HG02973 (cell line): ENCODE measurements around the gene PDE3B.
"Not testable (repeated sequence)": the region's sequence is repeated elsewhere in the genome, so short reads cannot be mapped to it uniquely, and the experiment has no call there.

Experiments
- ATAC-seq: cut with Tn5 transposase; IDR thresholded peaks from one replicate; pipeline ENCODE4 v1.9.1; 2021; ENCODE audit warnings: moderate library complexity; ENCODE audit not compliant: unreplicated experiment

The PDE3B gene

DNA sequence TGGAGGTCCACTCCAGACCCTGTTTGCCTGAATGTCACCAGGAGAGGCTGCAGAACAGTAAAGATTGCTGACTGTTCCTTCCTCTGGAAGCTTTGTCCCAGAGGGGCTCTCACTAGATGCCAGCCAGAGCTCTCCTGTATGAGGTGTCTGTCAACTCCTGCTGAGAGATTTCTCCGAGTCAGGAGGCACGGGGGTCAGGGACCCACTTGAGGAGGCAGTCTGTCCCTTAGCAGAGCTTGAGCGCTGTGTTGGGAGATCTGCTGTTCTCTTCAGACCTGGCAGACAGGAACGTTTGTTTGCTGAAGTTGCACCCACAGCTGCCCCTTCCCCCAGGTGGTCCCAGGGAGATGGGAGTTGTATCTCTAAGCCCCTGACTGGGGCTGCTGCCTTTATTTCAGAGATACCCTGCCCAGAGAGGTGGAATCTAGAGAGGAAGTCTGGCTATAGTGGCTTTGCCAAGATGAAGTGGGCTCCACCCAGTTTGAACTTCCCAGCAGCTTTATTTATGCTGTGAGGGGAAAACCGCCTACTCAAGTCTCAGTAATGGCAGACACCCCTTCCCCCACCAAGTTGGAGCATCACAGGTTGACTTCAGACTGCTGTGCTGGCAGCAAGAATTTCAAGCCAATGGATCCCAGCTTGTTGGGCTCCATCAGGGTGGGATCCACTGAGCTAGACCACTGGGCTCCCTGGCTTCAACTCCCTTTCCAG is 99.4 kb downstream of the PDE3B start:
- no peak for ATAC-seq

DNA sequence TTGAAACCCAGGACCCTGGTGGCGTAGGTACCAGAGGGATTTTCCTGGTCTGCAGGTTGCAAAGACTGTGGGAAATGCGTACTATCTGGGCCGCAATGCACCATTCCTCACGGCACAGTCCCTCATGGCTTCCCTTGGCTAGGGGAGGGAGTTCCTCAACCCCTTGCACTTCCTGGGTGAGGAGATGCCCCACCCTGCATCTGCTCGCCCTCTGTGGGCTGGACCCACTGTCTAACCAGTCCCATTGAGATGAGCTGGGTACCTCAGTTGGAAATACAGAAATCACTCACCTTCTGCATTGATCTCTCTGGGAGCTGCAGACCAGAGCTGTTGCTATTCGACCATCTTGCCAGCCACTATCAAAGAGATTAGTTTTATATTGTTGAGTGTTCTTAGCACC is 100.1 kb downstream of the PDE3B start:
- ATAC-seq, result not testable (repeated sequence)

DNA sequence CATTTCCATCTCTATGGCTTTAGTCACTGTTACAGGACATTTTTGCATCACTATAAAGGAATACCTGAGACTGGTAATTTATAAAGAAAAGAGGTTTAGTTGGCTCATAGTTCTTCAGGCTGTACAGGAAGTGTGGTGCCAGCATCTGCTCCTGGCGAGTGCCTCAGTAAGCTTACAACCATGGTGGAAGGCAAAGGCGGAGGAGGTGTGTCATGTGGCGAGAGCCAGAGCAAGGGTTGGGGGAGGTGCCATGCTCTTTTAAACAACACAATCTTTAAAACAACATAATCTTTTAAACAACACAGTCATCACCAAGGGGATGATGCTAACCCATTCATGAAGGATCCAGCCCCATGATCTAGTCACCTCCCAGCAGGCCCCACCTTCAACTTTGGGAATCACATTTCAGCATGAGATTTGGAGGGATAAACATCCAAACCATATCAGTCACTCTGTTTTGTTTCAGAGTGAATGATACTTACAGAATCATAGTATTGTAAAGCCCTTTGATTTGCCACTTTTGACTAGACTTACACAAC is 103.3 kb downstream of the PDE3B start:
- ATAC-seq, result no peak

DNA sequence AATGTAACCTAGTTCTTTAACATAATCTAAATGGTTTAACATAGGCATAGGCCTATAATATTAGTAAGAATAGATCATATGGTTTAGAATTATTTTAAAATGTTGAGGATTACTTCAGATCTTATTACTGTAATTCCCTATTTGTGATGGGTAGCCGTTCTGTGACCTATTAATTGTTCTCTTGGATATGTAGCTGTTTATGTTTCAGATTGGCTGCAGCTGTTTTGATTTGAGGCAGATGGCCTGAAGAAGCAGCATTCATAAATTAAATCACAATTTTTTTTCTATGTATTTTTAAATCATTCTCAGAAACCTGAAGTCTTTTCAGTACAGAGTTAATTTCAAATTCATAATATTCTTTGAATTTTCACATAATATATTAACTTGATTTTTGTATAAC is 104.5 kb downstream of the PDE3B start:
- no peak for ATAC-seq

DNA sequence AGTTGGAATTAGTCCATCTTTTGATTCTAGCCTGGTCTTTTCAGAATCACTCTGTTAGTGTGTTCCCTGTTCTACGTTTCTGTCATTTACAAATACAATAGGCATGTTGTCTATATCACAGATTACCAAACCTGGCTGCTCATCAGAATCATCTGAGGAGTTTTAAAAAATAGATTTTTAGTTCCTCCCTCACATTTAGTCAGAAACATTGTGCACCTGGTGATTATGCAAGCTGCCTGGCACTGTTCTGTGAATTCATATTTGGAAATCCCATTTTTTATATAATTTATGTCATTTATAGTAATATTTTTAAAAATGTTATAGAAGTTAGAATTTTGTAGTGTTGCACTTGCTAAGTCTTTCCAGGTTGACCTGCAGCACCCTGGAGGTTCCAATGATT is 107.3 kb downstream of the PDE3B start:
- ATAC-seq, result no peak

DNA sequence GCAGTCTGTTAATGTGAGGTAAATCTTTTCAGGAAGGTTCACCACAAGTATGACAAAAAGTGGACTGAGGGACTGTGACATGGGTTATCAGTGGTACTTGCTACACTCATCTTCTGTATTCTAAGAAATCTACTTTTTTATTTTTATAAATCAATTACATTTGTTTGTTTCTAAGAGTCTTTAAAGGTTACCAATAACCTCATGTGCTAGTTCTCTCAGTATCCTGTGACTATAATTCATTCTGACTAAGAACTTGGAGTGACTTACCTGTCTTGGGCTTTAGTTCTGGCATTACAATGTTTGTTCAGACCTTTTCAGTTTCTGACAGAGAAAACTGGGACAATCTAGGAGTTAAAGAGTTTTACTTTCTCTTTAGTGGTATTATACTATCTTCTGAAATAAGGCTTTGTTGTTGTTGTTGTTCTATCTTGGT is 108.4 kb downstream of the PDE3B start:
- ATAC-seq, result no peak

DNA sequence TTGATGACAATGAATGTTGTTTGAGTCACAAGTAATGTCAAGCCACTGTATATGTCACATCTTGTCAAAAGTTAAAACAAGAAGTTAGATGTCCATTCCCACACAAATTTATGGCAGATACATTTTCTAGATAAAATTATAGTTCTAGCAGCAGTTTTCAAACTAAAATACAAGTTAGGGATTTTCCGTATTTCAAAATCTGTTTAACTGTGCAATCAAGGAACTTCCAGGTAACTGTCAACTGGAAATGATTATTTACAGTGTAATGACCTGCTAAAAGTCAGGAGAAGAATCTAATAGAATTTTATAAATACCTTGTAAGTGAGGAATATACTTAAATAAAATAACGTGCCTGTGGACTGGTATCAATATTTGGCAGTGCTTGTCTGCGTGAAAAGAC is 111.5 kb downstream of the PDE3B start:
- no peak for ATAC-seq

DNA sequence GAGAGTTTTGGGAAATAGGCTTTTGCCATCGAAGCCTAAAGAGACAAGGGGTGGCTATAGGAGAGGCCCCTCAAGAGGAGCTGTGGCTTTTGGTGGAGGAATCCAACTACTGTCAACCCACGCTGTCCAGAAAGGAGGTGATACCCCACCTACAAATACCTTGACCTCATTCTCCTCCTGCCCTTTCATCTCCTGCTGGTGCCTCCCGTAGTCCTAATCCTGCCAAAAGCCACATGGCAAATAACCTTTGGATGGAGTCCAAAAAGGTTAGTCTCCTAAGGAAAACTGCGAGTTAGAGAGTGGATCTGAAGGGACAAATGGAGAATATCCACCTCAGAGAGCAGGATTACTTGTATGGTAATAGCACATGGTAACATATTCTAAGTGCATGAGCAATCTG is 112.7 kb downstream of the PDE3B start:
- no peak for ATAC-seq

DNA sequence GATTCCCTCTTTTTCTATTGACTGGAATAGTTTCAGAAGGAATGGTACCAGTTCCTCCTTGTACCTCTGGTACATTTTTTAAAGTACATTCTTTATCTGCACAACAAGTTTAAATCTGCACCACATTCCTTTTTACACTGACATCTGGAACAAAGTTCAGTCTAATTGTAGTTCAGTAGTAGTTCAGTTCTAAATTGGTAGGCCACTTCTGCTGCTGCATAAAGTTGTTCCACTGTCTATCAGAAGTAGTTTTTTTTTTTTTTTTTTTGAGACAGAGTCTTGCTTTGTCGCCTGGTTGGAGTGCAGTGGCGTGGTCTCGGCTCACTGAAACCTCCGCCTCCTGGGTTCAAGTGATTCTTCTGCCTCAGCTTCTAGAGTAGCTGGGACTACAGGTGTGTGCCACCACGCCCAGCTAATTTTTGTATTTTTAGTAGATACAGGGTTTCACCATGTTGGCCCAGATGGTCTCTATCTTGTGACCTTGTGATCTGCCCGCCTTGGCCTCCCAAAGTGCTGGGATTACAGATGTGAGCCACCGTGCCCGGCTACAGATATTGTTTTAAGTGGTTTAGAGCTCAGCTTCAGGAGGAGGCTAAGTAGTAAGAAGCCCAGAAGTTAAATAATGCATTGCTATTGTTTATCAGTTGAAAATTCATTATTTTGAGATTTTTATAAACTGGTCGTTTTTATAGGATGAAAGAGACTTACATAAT is 115.9 kb downstream of the PDE3B start:
- not testable (repeated sequence) for ATAC-seq

DNA sequence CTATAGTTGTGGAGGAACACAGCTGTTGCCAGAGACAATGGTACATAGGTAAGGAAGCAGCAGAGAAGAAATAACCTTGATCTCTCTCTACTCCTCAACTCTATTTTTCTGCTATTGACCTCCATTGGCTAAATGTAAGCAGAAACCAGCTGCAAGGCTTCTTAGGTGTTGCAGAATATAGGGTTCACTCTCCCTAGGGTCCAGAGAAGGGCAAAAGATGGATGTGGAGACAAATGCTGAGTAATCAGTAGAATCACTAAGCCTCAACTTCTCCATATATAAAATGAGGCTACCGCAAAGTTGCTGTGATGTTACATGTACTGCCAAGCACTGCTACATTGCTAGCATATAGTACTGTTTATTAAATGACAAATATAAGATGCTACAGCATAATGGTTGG is 120.6 kb downstream of the PDE3B start:
- ATAC-seq, result no peak

DNA sequence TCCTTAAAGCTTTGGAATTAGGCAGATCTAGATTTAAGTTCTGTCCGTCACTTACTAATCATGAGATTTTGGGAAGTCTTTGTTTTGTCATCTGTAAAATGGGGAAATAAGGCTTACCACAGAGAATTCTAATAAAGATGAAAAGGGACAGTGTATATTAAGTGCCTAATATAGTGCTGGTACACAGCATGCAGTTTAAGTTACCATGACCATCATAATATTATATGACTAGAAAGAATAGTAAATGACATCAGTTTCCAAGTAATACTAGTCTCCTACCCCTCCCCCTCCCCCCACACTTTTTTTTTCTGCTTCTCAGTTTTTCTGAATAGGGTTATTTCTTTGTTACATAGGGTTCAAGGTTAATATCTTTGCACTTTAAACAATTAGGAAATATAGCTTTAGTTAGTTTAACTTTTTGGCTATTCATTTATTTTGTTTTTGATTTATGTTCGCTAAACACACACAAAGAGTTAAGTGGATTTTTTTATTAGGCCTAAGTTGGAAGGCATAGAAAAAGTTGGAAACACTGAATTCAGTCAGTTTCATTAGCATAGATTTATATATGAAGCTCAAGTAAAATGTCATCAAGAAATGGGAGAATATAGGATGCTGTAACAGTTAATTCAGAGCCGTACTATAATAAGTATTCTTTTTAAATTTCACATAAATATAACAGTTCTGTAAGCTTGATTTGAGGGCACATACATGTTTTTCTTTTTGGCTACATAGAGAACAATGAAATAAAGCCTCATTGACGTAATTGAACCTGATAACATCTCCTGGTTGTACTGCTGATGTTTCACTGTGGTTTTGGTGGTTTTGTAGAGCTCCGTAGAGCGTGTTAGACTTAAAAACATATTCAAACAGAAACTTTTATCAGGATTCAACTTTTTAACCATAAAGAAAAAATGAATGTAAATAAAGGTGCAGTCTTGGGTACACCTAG is 121.2 kb downstream of the PDE3B start:
- ATAC-seq, result peak; percentile 86

DNA sequence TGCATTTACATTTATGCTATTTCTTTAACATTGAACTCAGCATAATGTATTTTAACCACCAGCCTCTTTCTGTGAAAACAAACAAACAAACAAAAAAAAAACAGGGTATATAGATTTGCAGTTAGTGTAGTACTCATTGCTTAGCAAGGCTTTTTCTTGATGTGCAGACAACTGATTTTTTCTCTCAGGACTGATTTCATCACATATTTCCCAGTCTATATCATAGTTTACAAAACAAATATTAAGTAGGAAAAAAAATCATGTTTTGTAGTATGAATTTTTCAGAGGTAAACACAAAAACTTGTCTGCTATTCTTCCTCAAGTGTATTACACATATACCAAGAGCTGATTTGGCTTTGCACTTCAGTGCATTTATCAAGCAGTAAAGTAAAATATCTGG is 123.0 kb downstream of the PDE3B start:
- ATAC-seq, result no peak

DNA sequence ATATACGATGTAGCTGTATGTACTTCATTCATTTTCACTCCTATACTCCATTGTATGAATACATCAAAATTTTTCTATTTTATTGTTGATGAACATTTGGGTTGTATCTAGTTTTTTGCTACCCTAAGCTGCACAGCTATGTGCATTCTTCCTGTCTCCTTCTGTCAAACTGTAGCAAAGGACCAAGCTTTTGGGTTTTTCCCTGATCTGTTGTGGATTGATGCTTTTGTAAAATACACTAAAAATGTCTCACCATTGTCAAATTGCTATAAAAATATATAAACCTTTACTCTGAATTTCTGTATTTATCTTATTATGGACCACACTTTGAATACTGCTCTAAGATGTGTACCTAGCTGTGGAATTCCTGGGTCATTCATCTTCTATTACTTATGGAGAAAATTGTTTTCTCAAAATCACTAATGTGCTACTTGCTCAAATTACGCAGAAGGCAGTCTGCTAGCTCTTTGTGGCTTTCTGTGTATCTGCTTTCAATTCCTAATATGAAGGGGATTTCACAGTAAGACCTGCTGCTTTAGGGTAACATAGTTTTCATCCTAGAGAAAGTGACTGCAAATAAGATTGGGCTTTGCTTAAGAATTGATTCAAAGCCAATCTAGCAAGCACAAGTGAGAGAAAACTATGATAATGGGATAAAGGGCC is 125.1 kb downstream of the PDE3B start:
- ATAC-seq, result peak; percentile 54

DNA sequence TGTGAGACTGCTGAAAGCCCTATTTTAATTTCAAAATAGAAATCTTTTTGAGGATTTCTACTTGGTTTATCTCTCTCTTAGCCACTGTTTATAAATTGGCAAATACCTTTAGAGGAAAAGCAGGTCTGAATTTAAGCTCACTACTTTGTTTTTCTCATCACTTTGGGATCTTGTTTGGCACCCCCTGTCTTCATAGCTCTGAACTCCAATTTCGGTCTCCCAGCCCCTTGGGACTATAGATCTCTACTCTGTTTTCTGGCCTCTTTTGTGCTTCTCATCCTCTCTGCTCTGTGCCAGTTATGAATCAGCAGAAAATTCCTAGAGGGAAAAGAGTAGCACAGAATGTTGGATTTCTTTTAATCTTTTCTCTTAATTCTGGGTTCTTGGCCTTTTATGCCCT is 130.2 kb downstream of the PDE3B start:
- no peak for ATAC-seq

DNA sequence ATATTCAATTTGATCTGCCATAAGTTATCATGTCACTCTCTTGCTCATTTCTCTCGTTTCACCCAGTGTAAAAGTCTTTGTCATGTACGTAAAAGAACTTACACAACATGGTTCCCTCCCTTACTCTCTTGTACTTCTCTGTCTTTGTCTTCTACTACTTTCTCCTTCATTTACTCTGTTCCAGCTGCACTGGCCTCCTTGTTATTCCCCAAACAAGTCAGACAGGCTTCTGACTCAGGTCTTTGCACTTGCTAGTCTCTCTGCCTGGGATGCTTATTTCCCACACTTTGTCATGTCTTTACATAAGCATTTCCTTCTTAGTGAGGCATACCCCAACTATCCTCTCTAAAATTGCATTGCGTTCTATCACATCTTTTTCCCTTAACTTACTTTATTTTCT is 131.1 kb downstream of the PDE3B start:
- no peak for ATAC-seq

DNA sequence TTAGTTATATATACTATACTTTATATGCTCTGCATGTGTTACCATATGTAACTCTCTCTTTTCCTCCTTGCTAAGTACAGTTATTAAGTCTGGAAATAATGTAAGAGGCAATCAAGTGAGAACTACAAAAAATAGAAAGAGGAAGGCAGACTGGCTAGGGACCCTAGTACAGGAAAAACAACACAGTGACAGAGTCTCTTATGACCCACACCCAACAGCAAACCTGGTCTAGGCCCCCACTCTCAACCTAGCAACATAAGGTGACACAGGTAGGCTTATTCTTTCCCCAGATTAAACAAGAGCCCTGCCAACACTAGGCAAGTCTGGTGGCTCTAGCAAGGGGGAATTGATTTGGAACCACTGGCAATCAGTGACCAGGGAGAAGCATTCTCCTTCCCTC is 132.3 kb downstream of the PDE3B start:
- no peak for ATAC-seq

DNA sequence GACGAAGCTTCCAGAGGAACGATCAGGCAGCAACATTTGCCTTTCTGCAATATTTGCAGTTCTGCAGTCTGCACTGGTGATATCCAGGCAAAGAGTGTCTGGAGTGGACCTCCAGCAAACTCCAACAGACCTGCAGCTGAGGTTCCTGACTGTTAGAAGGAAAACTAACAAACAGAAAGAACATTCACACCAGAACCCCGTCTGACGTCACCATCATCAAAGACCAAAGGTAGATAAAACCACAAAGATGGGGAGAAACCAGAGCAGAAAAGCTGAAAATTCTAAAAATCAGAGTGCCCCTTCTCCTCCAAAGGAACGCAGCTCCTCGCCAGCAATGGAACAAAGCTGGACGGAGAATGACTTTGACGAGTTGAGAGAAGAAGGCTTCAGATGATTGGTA is 134.9 kb downstream of the PDE3B start:
- ATAC-seq, result not testable (repeated sequence)

DNA sequence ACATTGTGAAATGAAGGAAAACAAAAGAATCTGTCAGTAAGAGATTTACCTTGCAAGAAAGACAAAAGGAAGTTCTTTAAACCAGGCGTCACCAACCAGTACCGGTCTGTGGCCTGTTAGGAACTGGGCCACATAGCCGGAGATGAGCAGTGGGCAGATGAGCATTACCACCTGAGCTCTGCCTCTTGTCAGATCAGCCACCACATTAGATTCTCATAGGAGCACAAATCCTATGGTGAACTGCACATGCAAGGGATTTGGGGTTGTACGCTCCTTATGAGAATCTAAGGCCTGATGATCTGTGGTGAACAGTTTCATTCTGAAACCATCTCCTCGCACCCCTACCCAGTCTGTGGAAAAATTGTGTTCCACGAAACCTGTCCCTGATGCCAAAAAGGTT is 140.2 kb downstream of the PDE3B start:
- ATAC-seq, result no peak

DNA sequence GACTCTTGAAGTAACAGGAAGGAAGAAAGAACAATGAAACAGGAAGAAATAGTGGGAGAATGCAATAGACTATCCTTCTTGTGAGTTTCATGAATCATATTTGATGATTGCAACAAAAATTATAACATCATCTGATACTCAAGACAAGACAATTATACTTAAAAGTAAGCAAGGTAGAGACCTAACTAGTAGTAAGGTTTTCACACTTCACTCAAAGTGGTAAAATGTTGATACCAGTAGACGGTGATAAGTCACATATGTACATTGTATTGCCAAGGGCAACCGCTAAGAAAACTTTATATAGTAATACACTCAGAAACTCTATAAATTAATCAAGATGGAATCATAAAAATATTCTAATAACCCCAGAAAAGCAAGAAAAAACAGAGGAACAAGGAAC is 140.6 kb downstream of the PDE3B start:
- ATAC-seq, result no peak

DNA sequence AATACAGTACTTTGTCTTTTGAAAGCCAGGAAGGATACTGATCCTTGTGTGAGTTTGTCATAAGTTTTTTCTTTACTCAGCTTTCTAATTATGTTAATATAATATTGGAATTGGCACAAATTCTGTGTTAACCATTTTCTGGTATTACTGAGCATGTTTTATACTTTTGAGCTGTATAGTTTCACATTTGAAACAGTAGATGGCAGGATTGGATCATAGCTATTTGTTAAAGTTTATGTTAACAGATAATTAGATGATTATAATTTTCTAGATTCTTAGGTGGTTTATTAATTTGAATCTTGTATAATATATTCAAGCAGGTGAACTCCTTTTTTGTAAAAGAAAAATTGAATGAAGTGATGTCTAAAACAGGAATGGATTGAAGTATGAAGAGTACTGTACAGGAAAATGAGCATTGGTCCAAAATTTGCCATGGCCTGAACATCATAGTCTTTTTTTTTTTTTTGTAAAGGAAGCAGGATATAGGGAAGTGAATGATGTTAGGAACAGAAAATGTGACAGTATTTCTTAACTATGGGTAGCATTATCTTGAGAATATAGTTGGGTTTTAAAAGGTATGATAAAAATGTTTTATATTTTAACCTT is 146.4 kb downstream of the PDE3B start:
- no peak for ATAC-seq
